Tibial nerve (tissue), 4 donors: ENCODE data around the gene ATP13A5. TPM values are rescaled to one million over a fixed set of nuclear protein-coding genes. Genes with fewer than 3 reads are reported as not detected.

Experiments
- DNase-seq, 2 donors: peaks; one replicate each; pipeline ENCODE4 v3.0.0-alpha.2; 2019; ENCODE audit warnings: low spot score in 2 of 2
- H3K27ac ChIP-seq, 4 donors: fragments of 200-600 bp; sonication (generic) in 3 of 4; one replicate each; pipeline ENCODE4 v1.5.1; 2017 to 2019; ENCODE audit warnings: mild to moderate bottlenecking in 1 of 4
- H3K27me3 ChIP-seq, 2 donors: fragments of 200-600 bp; sonication (generic) in 1 of 2; one replicate each; pipeline versions ENCODE4 v1.5.1 to v1.6.0; 2017 to 2019
- H3K36me3 ChIP-seq, 3 donors: fragments of 200-600 bp; sonication (generic); one replicate each; pipeline ENCODE4 v1.5.1; 2018 to 2019
- H3K4me1 ChIP-seq, 4 donors: fragments of 200-600 bp; sonication (generic) in 3 of 4; one replicate each; pipeline ENCODE4 v1.5.1; 2017 to 2019
- H3K4me3 ChIP-seq, 4 donors: fragments of 200-600 bp; sonication (generic) in 3 of 4; one replicate each; pipeline ENCODE4 v1.5.1; 2017 to 2019; ENCODE audit warnings: mild to moderate bottlenecking in 1 of 4, moderate library complexity in 1 of 4
- H3K9me3 ChIP-seq, 4 donors: fragments of 200-600 bp; sonication (generic) in 3 of 4; one replicate each; pipeline ENCODE4 v1.5.1; 2017 to 2019
- CTCF ChIP-seq, 5 experiments: fragments of 200-600 bp in 3 of 5; fragments of 450-650 bp in 2 of 5; sonication (generic) in 3 of 5; IDR thresholded peaks; one replicate each; pipeline ENCODE4 v1.5.1; 2016 to 2019; ENCODE audit warnings: antibody characterized with exemption in 5 of 5, mild to moderate bottlenecking in 3 of 5, moderate library complexity in 2 of 5
- EP300 ChIP-seq, 2 donors: sonication (generic); formaldehyde crosslinking; IDR thresholded peaks; one replicate each; pipeline ENCODE4 v1.6.1; 2017; ENCODE audit warnings: antibody characterized with exemption in 2 of 2, mild to moderate bottlenecking in 1 of 2
- POLR2A ChIP-seq, 2 donors: fragments of 450-650 bp; IDR thresholded peaks; one replicate each; pipeline ENCODE4 v1.6.1; 2017; ENCODE audit warnings: antibody characterized with exemption in 2 of 2, mild to moderate bottlenecking in 2 of 2, moderate library complexity in 2 of 2
- WGBS, 2 donors: methylation state at CpG; one replicate each; pipeline ENCODE4 v1.1.5; 2018; 5-methylcytosine and 5-hydroxymethylcytosine counted together
- total RNA-seq, 4 donors: library from RNA; depleted of rRNA; stranded (reverse); fragments of >200 nt; gene quantifications; one replicate each; pipeline ENCODE4 v1.1.0, GENCODE V29; 2016

The ATP13A5 gene
- total RNA-seq, 4 donors from 2014 or later, result under 0.01 TPM; not detected in 3

- TF ChIP-seq CTCF (IDR thresholded peaks at IDR 0.05) (no peak), POLR2A (IDR thresholded peaks at IDR 0.05) (no peak)
- Histone ChIP-seq H3K9me3 (no peaks in the 10 kb centered on the region), H3K27me3 (no peaks in the 10 kb centered on the region), H3K36me3 (no peaks in the 10 kb centered on the region), H3K4me1 (no peaks in the 10 kb centered on the region), H3K4me3 (no peak overlapping the region), H3K27ac (no peak overlapping the region)
- DNase-seq, result no peak
- WGBS, 2 donors, result 45 to 59% methylated on average over 11 of the region's 11 CpGs
Observed at GRCh38 chr3:193347521-193348501, 30.7 kb downstream of the ATP13A5 start.

- Histone ChIP-seq H3K27me3 (no peaks in the 10 kb centered on the region), H3K27ac (no peak overlapping the region), H3K9me3 (no peaks in the 10 kb centered on the region), H3K4me3 (no peak overlapping the region), H3K36me3 (no peaks in the 10 kb centered on the region), H3K4me1 (no peaks in the 10 kb centered on the region)
- TF ChIP-seq CTCF (IDR thresholded peaks at IDR 0.05), result no peak
- no peak for TF ChIP-seq EP300 (IDR thresholded peaks at IDR 0.05)
- TF ChIP-seq POLR2A (IDR thresholded peaks at IDR 0.05), result no peak
- WGBS, 2 donors, result 71 to 73% methylated on average over 4 of the region's 4 CpGs
- DNase-seq, result no peak
Observed at GRCh38 chr3:193346259-193346658, 32.3 kb downstream of the ATP13A5 start.

- WGBS, 2 donors, result 81 to 83% methylated on average over 3 of the region's 3 CpGs
Observed at GRCh38 chr3:193345431-193345830, 33.1 kb downstream of the ATP13A5 start.

GRCh38 chr3:193344486-193344885 lies 34.1 kb downstream of the ATP13A5 start:
- 40 to 53% methylated on average over 3 of the region's 3 CpGs for WGBS, 2 donors
- H3K27ac ChIP-seq, result no peak overlapping the region
- TF ChIP-seq EP300 (IDR thresholded peaks at IDR 0.05) (no peak), POLR2A (IDR thresholded peaks at IDR 0.05) (no peak)
- DNase-seq, result no peak
- H3K4me3 ChIP-seq, result no peak overlapping the region
- no peaks in the 10 kb centered on the region for H3K36me3 ChIP-seq
- H3K9me3 ChIP-seq, result no peaks in the 10 kb centered on the region
- no peaks in the 10 kb centered on the region for H3K27me3 ChIP-seq
- H3K4me1 ChIP-seq, result no peaks in the 10 kb centered on the region

More at GRCh38 chr3:193345431-193345830, 33.1 kb downstream of the ATP13A5 start:
- no peak for TF ChIP-seq CTCF (IDR thresholded peaks at IDR 0.05)
- TF ChIP-seq EP300 (IDR thresholded peaks at IDR 0.05), result no peak
- TF ChIP-seq POLR2A (IDR thresholded peaks at IDR 0.05), result no peak
- DNase-seq, result no peak
- Histone ChIP-seq H3K36me3 (no peaks in the 10 kb centered on the region), H3K4me1 (no peaks in the 10 kb centered on the region), H3K27me3 (no peaks in the 10 kb centered on the region), H3K27ac (no peak overlapping the region), H3K4me3 (no peak overlapping the region), H3K9me3 (no peaks in the 10 kb centered on the region)

- Histone ChIP-seq H3K4me1 (no peaks in the 10 kb centered on the region), H3K27ac (no peak overlapping the region), H3K27me3 (no peaks in the 10 kb centered on the region), H3K4me3 (no peak overlapping the region), H3K9me3 (no peaks in the 10 kb centered on the region), H3K36me3 (no peaks in the 10 kb centered on the region)
- TF ChIP-seq POLR2A (IDR thresholded peaks at IDR 0.05) (no peak), EP300 (IDR thresholded peaks at IDR 0.05) (no peak), CTCF (IDR thresholded peaks at IDR 0.05) (no peak)
- 91 to 92% methylated on average over 4 of the region's 4 CpGs for WGBS, 2 donors
- no peak for DNase-seq
Observed at GRCh38 chr3:193343726-193344222, 34.8 kb downstream of the ATP13A5 start.
